ENCODE data around the gene PHEX.

Gene PHEX

GRCh38 chrX:22081475-22082092 is 49.5 kb downstream of the PHEX start:
- Mint-ChIP-seq H3K27ac (no peak overlapping the region), H3K36me3 (ENCODE audit: low read depth) (no peaks in the 10 kb centered on the region), H3K27me3 (ENCODE audit: low read depth, poor library complexity) (peaks cover 5% of the 10 kb centered on the region), H3K9me3 (peaks cover 6% of the 10 kb centered on the region), H3K4me3 (no peak overlapping the region), H3K4me1 (no peaks in the 10 kb centered on the region)
- DNase-seq, result peak; percentile 75
- TF ChIP-seq CTCF (IDR thresholded peaks at IDR 0.05), result peak; percentile 80

- Mint-ChIP-seq H3K4me1 (no peaks in the 10 kb centered on the region), H3K27me3 (ENCODE audit: low read depth, poor library complexity) (peaks cover 4% of the 10 kb centered on the region), H3K9me3 (peaks cover 6% of the 10 kb centered on the region), H3K27ac (no peak overlapping the region), H3K4me3 (no peak overlapping the region), H3K36me3 (ENCODE audit: low read depth) (no peaks in the 10 kb centered on the region)
- no peak for TF ChIP-seq CTCF (IDR thresholded peaks at IDR 0.05)
- no peak for DNase-seq
Observed at GRCh38 chrX:22086003-22086402, 53.9 kb downstream of the PHEX start.

- peaks cover 6% of the 10 kb centered on the region for H3K9me3 Mint-ChIP-seq
- no peak overlapping the region for H3K27ac Mint-ChIP-seq
- DNase-seq, result no peak
- H3K27me3 Mint-ChIP-seq (ENCODE audit: low read depth, poor library complexity), result no peaks in the 10 kb centered on the region
- no peak overlapping the region for H3K4me3 Mint-ChIP-seq
- H3K4me1 Mint-ChIP-seq, result no peaks in the 10 kb centered on the region
- TF ChIP-seq CTCF (IDR thresholded peaks at IDR 0.05), result no peak
- no peaks in the 10 kb centered on the region for H3K36me3 Mint-ChIP-seq (ENCODE audit: low read depth)
Observed at GRCh38 chrX:22087011-22087557, 55.0 kb downstream of the PHEX start.

GRCh38 chrX:22088326-22088725 is 56.2 kb downstream of the PHEX start:
- Mint-ChIP-seq H3K27ac (no peak overlapping the region), H3K36me3 (ENCODE audit: low read depth) (no peaks in the 10 kb centered on the region), H3K9me3 (peaks cover 6% of the 10 kb centered on the region), H3K4me1 (no peaks in the 10 kb centered on the region), H3K4me3 (no peak overlapping the region), H3K27me3 (ENCODE audit: low read depth, poor library complexity) (no peaks in the 10 kb centered on the region)
- no peak for TF ChIP-seq CTCF (IDR thresholded peaks at IDR 0.05)
- no peak for DNase-seq

- H3K4me1 Mint-ChIP-seq, result peaks cover 7% of the 10 kb centered on the region
- no peak for DNase-seq
- H3K4me3 Mint-ChIP-seq, result no peak overlapping the region
- no peaks in the 10 kb centered on the region for H3K9me3 Mint-ChIP-seq
- no peaks in the 10 kb centered on the region for H3K27me3 Mint-ChIP-seq (ENCODE audit: low read depth, poor library complexity)
- TF ChIP-seq CTCF (IDR thresholded peaks at IDR 0.05), result no peak
- no peaks in the 10 kb centered on the region for H3K36me3 Mint-ChIP-seq (ENCODE audit: low read depth)
- no peak overlapping the region for H3K27ac Mint-ChIP-seq
Observed at GRCh38 chrX:22090181-22090580, 58.1 kb downstream of the PHEX start.

GRCh38 chrX:22093550-22093949 is 61.4 kb downstream of the PHEX start:
- peaks cover 26% of the 10 kb centered on the region for H3K4me1 Mint-ChIP-seq
- no peaks in the 10 kb centered on the region for H3K9me3 Mint-ChIP-seq
- no peak for DNase-seq
- no peaks in the 10 kb centered on the region for H3K27me3 Mint-ChIP-seq (ENCODE audit: low read depth, poor library complexity)
- no peak for TF ChIP-seq CTCF (IDR thresholded peaks at IDR 0.05)
- no peaks in the 10 kb centered on the region for H3K36me3 Mint-ChIP-seq (ENCODE audit: low read depth)
- no peak overlapping the region for H3K27ac Mint-ChIP-seq
- H3K4me3 Mint-ChIP-seq, result no peak overlapping the region

Measured in nephron progenitor cell (in vitro differentiated cells).